K562 (cell line): ENCODE results near the gene RAB31.

Experiments
- ATF3 ChIP-seq, 2 experiments: fragments of 450-650 bp in 1 of 2; sonication (generic) in 1 of 2; formaldehyde crosslinking in 1 of 2; IDR thresholded peaks in 1 of 2; conservative IDR thresholded peaks in 1 of 2; 2 replicates each; pipeline versions ENCODE4 v1.6.1 to v1.8.1; 2016 to 2023; ENCODE audit warnings: mild to moderate bottlenecking in 2 of 2, moderate library complexity in 2 of 2, inconsistent platforms in 1 of 2, missing genetic modification reagents in 1 of 2
- ELF4 ChIP-seq: fragments of 450-650 bp; formaldehyde crosslinking; IDR thresholded peaks from 2 replicates; pipeline ENCODE4 v1.4.0; 2022; ENCODE audit warnings: missing genetic modification characterization
- EP300 ChIP-seq: IDR thresholded peaks from 2 replicates; pipeline ENCODE4 v1.6.1; 2012; ENCODE audit warnings: low read length, improper control_type of control experiment
- GABPA ChIP-seq: fragments of 200-800 bp; sonication (Bioruptor generic); conservative IDR thresholded peaks from 2 replicates; pipeline ENCODE4 v1.6.1; 2016; ENCODE audit warnings: low read depth, missing genetic modification characterization, missing compliant biosample characterization
- HNRNPH1 ChIP-seq: fragments of 200-400 bp; formaldehyde crosslinking; optimal IDR thresholded peaks from 2 replicates; pipeline ENCODE3; 2017; ENCODE audit warnings: low read depth, mild to moderate bottlenecking, low read length, moderate library complexity
- NFIC ChIP-seq: fragments of 450-650 bp; IDR thresholded peaks from 2 replicates; pipeline ENCODE4 v1.6.1; 2017; ENCODE audit warnings: mild to moderate bottlenecking, inconsistent platforms
- POLR2AphosphoS5 ChIP-seq: IDR thresholded peaks from 2 replicates; pipeline ENCODE4 v1.6.1; 2011; ENCODE audit warnings: mild to moderate bottlenecking, low read depth, low read length, moderate library complexity; ENCODE audit not compliant: control insufficient read depth, insufficient read depth
- RFX1 ChIP-seq: fragments of 450-650 bp; IDR thresholded peaks from 2 replicates; pipeline ENCODE4 v1.6.1; 2016; ENCODE audit warnings: mild to moderate bottlenecking, moderate library complexity
- SRF ChIP-seq, 2 experiments: fragments of 250-450, 450-650 bp in 1 of 2; sonication (Bioruptor Pico) in 1 of 2; sonication (generic) in 1 of 2; formaldehyde crosslinking; IDR thresholded peaks; 2 replicates each; pipeline versions ENCODE4 v1.5.0 to v1.5.1; 2020 to 2022; ENCODE audit warnings: mild to moderate bottlenecking in 1 of 2, missing genetic modification reagents in 1 of 2
- TCFL5 ChIP-seq: fragments of 250-450 bp; sonication (Bioruptor Pico); conservative IDR thresholded peaks from 2 replicates; pipeline ENCODE4 v1.6.1; 2021; ENCODE audit warnings: mild to moderate bottlenecking, moderate library complexity, matching md5 sums
- TRIM28 ChIP-seq: fragments of 450-650 bp; IDR thresholded peaks from 2 replicates; pipeline ENCODE4 v1.6.1; 2017
- YY1 ChIP-seq, 3 experiments: IDR thresholded peaks; 2 replicates each; pipeline ENCODE4 v1.6.1; 2011; ENCODE audit warnings: low read length in 2 of 3, mild to moderate bottlenecking in 2 of 3, moderate library complexity in 2 of 3, borderline replicate concordance in 1 of 3, control low read depth in 1 of 3, low read depth in 1 of 3; ENCODE audit not compliant: insufficient read depth in 3 of 3, insufficient replicate concordance in 2 of 3, control insufficient read depth in 1 of 3, insufficient read length in 1 of 3; ENCODE audit errors: extremely low read depth in 1 of 3
- ZNF133 ChIP-seq: fragments of 250-450 bp; sonication (Bioruptor Pico); IDR thresholded peaks from 2 replicates; pipeline ENCODE4 v1.4.0; 2020; ENCODE audit warnings: mild to moderate bottlenecking

DNA sequence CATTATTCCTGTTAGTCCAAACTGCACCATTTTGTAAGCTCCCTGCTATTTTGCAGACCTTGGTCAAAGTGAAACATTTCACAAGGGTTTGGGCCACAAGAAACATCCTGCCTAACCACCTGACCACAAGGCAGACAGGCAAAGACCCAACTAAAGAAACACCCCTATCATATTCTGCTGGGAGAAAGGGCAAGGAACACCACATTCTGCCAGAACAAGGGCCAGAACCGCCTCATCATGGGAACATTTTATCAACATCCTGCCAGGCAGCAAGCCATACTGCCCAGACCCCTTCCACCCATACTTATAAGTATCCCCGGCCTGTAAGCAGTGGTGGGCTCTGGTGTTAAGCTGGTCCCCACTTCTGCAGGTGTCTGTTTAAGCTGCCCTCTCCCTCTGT is 12.0 kb upstream of the RAB31 start:
- TF ChIP-seq SRF (CRISPR knock-in tag; IDR thresholded peaks at IDR 0.05) (no peak), TRIM28 (no peak), POLR2AphosphoS5 (no peak), TCFL5 (no peak), GABPA (tag) (no peak), ELF4 (no peak), YY1 (IDR thresholded peaks at IDR 0.05; ENCODE audit: borderline replicate concordance in 1 of 3, control insufficient read depth in 1 of 3, extremely low read depth in 1 of 3, insufficient read depth in 3 of 3, insufficient read length in 1 of 3, insufficient replicate concordance in 2 of 3, low read depth in 1 of 3, low read length in 2 of 3) (no peak), EP300 (no peak), NFIC (no peak), HNRNPH1 (no peak), ATF3 (IDR thresholded peaks at IDR 0.05) (no peak), ATF3 (CRISPR knock-in tag; conservative IDR thresholded peaks at IDR 0.05) (no peak), RFX1 (no peak), ZNF133 (no peak)
